GM19043 (cell line): Measurements from ENCODE around the gene ZNF480.
"Not testable (repeated sequence)": the region's sequence is repeated elsewhere in the genome, so short reads cannot be mapped to it uniquely, and the experiment has no call there.

Experiments used
- ATAC-seq: cut with Tn5 transposase; IDR thresholded peaks from one replicate; pipeline ENCODE4 v1.9.1; 2021; ENCODE audit warnings: low read depth; ENCODE audit not compliant: unreplicated experiment

The ZNF480 gene

GRCh38 chr19:52336791-52337381, 39.9 kb downstream of the ZNF480 start:
- no peak for ATAC-seq

GRCh38 chr19:52339022-52339421, 42.1 kb downstream of the ZNF480 start:
- not testable (repeated sequence) for ATAC-seq

- no peak for ATAC-seq
These were observed 46.6 kb downstream of the ZNF480 start for GRCh38 chr19:52343548-52343947.

- no peak for ATAC-seq
These were observed 48.2 kb downstream of the ZNF480 start for GRCh38 chr19:52345162-52345561.

- ATAC-seq: no peak
These were observed 54.5 kb downstream of the ZNF480 start for GRCh38 chr19:52351512-52351911.

- no peak for ATAC-seq
These were observed 69.5 kb downstream of the ZNF480 start for GRCh38 chr19:52366414-52366824.

GRCh38 chr19:52369559-52370340, 72.8 kb downstream of the ZNF480 start, which contains the start of gene ZNF880:
ZNF880 (plus strand) TSS chr19:52369923; CDS start chr19:52369966, 43 bp downstream.
- ATAC-seq: no peak

- no peak for ATAC-seq
These were observed 73.4 kb downstream of the ZNF480 start for GRCh38 chr19:52370341-52370710.
